T-helper 2 cell treated with Interferon-gamma antibody and Interleukin-4, amounts not matched to agents 100 ng/mL and 5 ng/mL, for 36 hours (primary cell): ENCODE data around the gene SLC4A2. TPM values are rescaled to one million over a fixed set of nuclear protein-coding genes. Genes with fewer than 3 reads are reported as not detected.
"Not testable (repeated sequence)": the region's sequence is repeated elsewhere in the genome, so short reads cannot be mapped to it uniquely, and the experiment has no call there.

Source experiments
- intact Hi-C: fragments of 100-400 bp; cut with micrococcal nuclease; formaldehyde crosslinking; loops from one replicate; pipeline ENCODE4 v1.15.1; 2023
- total RNA-seq: library from RNA; stranded (reverse); gene quantifications from 2 replicates; pipeline ENCODE4 v1.2.3, GENCODE V29; 2022

SLC4A2 gene
- total RNA-seq, 1 donor from 2014 or later = 119 TPM

- intact Hi-C loops = no loop called here
These were observed 18.6 kb upstream of the SLC4A2 start for GRCh38 chr7:151040616-151041375.

GRCh38 chr7:151043449-151043848, 15.9 kb upstream of the SLC4A2 start:
- intact Hi-C loops = not testable (repeated sequence)

DNA sequence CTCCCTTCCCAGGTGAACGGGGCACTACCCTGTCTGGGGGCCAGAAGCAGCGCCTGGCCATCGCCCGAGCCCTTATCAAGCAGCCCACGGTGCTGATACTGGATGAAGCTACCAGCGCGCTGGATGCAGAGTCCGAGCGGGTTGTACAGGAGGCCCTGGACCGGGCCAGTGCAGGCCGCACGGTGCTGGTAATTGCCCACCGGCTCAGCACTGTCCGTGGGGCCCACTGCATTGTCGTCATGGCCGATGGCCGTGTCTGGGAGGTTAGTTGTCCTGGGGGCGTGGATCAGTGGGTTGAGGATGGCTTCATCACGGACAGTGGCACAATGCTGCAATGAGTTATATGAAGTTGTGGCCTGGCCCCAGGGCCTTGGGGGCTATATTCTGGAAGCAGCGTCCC, 15.4 kb upstream of the SLC4A2 start:
- intact Hi-C loops = no loop called here

GRCh38 chr7:151045262-151045661, 14.1 kb upstream of the SLC4A2 start:
- intact Hi-C loops = no loop called here

DNA sequence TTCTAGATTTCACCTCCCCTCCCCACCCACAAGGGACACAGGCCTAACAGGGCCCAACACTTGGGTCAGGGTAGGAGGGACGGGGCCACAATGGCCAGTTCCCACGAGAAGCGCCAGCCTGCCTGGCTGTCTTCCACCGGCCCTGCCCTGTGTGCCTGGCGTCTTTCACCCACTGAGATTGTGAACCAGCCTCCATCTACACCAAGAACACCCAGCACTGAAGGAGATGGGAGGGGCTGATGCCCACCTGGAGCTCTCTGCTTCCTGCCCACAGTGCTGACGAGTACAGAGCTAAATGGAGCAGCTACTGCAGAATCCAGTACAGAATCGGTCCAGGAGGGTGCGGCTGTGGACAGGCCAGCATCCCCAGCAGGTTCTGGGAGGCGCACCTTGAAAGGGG, 13.4 kb upstream of the SLC4A2 start:
- intact Hi-C loops = no loop called here

- intact Hi-C loops = no loop called here
These were observed 12.5 kb upstream of the SLC4A2 start for GRCh38 chr7:151046603-151047573.

- intact Hi-C loops = no loop called here
These were observed 11.2 kb upstream of the SLC4A2 start, which contains the start of gene ASIC3 for GRCh38 chr7:151047976-151048815. ASIC3 (plus strand) TSS chr7:151048531; CDS start chr7:151048886, 355 bp downstream.

GRCh38 chr7:151048911-151049463, 10.4 kb upstream of the SLC4A2 start:
- intact Hi-C loops = no loop called here

GRCh38 chr7:151051108-151051507, 8.3 kb upstream of the SLC4A2 start:
- intact Hi-C loops = no loop called here

DNA sequence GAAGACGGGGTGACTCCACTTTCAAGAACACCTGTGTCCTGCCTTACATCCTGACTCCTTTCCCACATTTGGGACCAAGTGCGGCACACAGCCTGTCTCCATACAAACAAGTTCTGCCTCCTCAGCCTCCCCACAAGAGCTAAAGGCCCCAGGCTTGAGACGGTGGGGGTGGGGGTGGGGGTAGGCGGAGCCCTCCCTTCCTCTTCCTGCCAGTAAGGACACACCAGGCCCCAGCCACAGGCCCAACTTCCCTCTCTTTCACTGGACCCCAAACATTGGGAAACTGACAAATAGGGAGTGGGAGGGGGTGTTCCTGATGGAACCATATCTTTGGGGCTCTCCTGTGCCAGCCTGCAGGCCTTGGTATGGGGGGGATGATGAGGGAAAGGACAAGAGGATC, 6.3 kb upstream of the SLC4A2 start:
- intact Hi-C loops = no loop called here

DNA sequence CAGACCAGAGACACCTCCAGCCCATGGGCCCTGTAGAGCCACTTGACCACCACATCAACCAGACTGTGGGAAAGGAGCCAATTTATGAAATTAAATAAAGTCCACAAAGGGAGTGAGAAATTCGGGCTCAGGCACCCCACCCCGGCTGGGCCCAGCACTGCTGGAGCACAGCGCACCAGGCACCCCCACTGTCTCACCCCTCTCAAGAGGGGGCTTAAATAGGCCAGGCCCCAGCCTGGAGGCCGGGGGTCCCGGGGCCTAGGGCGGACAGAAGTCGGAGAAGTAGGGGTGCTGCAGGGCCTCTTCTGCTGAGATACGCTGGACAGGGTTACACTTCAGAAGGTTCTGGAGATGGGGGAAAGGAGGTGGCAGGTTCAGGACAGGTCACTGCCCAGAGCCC, 5.6 kb upstream of the SLC4A2 start:
- intact Hi-C loops = no loop called here

DNA sequence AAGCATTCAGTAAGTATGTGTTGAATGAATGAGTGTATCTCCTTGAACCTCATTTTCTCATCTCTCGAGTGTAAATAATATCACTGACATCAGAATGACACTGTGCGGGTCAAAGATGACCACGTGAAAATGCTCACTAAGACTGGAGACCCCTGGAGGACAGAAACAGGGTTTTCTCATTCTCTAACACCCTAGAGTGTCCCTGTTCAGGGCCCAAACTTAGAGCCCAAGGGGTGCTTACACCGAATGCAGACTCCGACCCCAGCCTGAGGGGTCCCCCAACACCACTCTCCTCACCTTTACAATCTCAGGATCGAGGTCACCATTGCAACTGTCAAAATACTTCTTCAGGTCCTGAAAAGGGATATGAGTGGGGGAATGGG, 3.1 kb upstream of the SLC4A2 start:
- intact Hi-C loops = loop anchor here (5.0 kb wide), 1 partner anchor 44 kb away; no protein-coding TSS in a partner anchor

- intact Hi-C loops = loop anchor here (1.0 to 5.0 kb wide), 2 partner anchors 45 to 170 kb away; partner anchors contain the start of gene ABCF2
These were observed 2.5 kb upstream of the SLC4A2 start for GRCh38 chr7:151056666-151057505.

DNA sequence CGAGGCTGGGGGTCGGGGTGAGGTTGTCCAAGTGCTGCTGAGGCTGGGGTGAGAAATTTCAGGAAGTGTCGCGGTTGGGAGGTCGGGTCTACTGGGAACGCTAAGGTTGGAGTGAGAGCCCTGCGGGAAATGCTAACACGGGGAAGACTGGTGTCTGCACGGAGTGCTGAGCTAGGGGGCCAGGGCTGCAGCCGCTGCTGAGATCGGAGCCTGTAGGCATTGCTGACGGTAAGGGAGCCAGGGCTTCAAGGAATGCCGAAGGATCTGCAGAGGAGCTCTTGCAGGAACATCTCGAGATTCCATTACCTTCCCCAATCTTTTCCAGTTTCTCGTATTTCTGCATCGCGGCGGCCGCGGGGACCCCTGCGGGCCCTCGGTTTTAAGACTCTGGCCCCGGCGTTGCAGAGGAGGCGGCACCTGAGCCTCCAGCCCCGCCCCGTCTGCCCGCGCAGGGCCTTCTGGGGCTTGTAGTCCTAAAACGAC, 1.8 kb upstream of the SLC4A2 start, which contains the start of gene CDK5:
CDK5 (minus strand) TSS at position 392 of the 483 bp plus-strand sequence; CDS start at position 343, 49 bp downstream.
- intact Hi-C loops = loop anchor here (1.0 to 5.0 kb wide), 2 partner anchors 45 to 170 kb away; partner anchors contain the start of gene ABCF2

GRCh38 chr7:151057989-151058780, 1.2 kb upstream of the SLC4A2 start:
- intact Hi-C loops = loop anchor here (1.0 to 5.0 kb wide), 7 partner anchors 22 to 175 kb away; partner anchors contain the start of genes ABCB8, ABCF2, CHPF2 and FASTK

- intact Hi-C loops = loop anchor here (1.0 to 5.0 kb wide), 6 partner anchors 21 to 174 kb away; partner anchors contain the start of genes ABCB8, CHPF2 and FASTK
These were observed 515 bp upstream of the SLC4A2 start for GRCh38 chr7:151058781-151059366.

- intact Hi-C loops = no loop called here
These were observed 675 bp downstream of the SLC4A2 start for GRCh38 chr7:151060113-151060415.
